ENCODE measurements around the gene GAS2L3.

DNA sequence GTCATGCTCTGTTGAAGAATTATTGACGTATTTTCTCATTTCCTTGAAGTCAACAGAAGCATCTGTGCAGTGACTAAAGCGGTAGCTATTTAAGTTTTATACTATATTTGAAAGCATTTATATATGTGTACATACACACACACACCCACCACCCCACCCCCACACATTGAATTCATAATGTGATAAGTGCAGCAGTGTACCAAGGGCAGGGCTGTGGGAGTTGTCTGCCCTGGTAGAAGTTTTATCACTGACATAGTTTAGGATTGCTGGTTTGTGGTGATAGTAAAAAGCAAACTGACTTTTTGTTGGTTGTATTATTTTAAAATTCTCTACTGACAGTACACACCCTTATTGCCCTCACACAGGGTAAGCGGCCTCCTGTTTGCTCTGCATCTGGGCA is 39.1 kb downstream of the GAS2L3 start:
- TF ChIP-seq, protein P1, sequence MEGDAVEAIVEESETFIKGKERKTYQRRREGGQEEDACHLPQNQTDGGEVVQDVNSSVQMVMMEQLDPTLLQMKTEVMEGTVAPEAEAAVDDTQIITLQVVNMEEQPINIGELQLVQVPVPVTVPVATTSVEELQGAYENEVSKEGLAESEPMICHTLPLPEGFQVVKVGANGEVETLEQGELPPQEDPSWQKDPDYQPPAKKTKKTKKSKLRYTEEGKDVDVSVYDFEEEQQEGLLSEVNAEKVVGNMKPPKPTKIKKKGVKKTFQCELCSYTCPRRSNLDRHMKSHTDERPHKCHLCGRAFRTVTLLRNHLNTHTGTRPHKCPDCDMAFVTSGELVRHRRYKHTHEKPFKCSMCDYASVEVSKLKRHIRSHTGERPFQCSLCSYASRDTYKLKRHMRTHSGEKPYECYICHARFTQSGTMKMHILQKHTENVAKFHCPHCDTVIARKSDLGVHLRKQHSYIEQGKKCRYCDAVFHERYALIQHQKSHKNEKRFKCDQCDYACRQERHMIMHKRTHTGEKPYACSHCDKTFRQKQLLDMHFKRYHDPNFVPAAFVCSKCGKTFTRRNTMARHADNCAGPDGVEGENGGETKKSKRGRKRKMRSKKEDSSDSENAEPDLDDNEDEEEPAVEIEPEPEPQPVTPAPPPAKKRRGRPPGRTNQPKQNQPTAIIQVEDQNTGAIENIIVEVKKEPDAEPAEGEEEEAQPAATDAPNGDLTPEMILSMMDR (IDR thresholded peaks at IDR 0.05), result no peak
- TF ChIP-seq POLR2A (IDR thresholded peaks at IDR 0.05), result no peak

Measured in prostate gland (tissue), 2 donors.